ENCODE measurements around the gene MEIOSIN. TPM values are rescaled to one million over a fixed set of nuclear protein-coding genes. Genes with fewer than 3 reads are reported as not detected.

Gene MEIOSIN
- total RNA-seq, 1 experiment from 2014 or later, result not detected

GRCh38 chr19:45770192-45771101, 37.2 kb downstream of the MEIOSIN start:
- peak; percentile 96 for DNase-seq
- TF ChIP-seq, protein P1, sequence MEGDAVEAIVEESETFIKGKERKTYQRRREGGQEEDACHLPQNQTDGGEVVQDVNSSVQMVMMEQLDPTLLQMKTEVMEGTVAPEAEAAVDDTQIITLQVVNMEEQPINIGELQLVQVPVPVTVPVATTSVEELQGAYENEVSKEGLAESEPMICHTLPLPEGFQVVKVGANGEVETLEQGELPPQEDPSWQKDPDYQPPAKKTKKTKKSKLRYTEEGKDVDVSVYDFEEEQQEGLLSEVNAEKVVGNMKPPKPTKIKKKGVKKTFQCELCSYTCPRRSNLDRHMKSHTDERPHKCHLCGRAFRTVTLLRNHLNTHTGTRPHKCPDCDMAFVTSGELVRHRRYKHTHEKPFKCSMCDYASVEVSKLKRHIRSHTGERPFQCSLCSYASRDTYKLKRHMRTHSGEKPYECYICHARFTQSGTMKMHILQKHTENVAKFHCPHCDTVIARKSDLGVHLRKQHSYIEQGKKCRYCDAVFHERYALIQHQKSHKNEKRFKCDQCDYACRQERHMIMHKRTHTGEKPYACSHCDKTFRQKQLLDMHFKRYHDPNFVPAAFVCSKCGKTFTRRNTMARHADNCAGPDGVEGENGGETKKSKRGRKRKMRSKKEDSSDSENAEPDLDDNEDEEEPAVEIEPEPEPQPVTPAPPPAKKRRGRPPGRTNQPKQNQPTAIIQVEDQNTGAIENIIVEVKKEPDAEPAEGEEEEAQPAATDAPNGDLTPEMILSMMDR (IDR thresholded peaks at IDR 0.05; ENCODE audit: unreplicated experiment), result peak; percentile 99
- Mint-ChIP-seq H3K4me1 (ENCODE audit: low read depth, unreplicated experiment) (peaks cover 21% of the 10 kb centered on the region), H3K27me3 (ENCODE audit: unreplicated experiment) (no peaks in the 10 kb centered on the region), H3K9me3 (ENCODE audit: low read depth, unreplicated experiment) (no peaks in the 10 kb centered on the region), H3K4me3 (ENCODE audit: low read depth, unreplicated experiment) (peak overlapping the region; percentile 84), H3K27ac (ENCODE audit: unreplicated experiment) (peak overlapping the region; percentile 88), H3K36me3 (ENCODE audit: insufficient read depth, unreplicated experiment) (peaks cover 82% of the 10 kb centered on the region)
- CTCF ChIA-PET, result interaction anchor here (0.6 to 4.8 kb wide), 16 partner anchors 12 to 315 kb away, joined by 3 to 46 read pairs (median 4); partner anchors contain the start of genes DMPK, DMWD, FBXO46 and MYPOP
- intact Hi-C loops (cut with micrococcal nuclease; ENCODE audit: unreplicated experiment), result no loop called here
- BruUV-seq (replicated peaks), result no TSS peak

GRCh38 chr19:45771311-45771933, 38.2 kb downstream of the MEIOSIN start:
- Mint-ChIP-seq H3K27me3 (ENCODE audit: unreplicated experiment) (no peaks in the 10 kb centered on the region), H3K36me3 (ENCODE audit: insufficient read depth, unreplicated experiment) (peaks cover 82% of the 10 kb centered on the region), H3K4me1 (ENCODE audit: low read depth, unreplicated experiment) (peaks cover 21% of the 10 kb centered on the region), H3K27ac (ENCODE audit: unreplicated experiment) (peak overlapping the region; percentile 88), H3K9me3 (ENCODE audit: low read depth, unreplicated experiment) (no peaks in the 10 kb centered on the region), H3K4me3 (ENCODE audit: low read depth, unreplicated experiment) (peak overlapping the region; percentile 84)
- CTCF ChIA-PET, result interaction anchor here (1.8 to 2.9 kb wide), 3 partner anchors 11 to 306 kb away, joined by 4 to 43 read pairs (median 8); partner anchors contain the start of gene DMPK
- no peak for DNase-seq
- no TSS peak for BruUV-seq (replicated peaks)
- TF ChIP-seq, protein P1 (IDR thresholded peaks at IDR 0.05; ENCODE audit: unreplicated experiment), result no peak
- intact Hi-C loops (cut with micrococcal nuclease; ENCODE audit: unreplicated experiment), result no loop called here

GRCh38 chr19:45772130-45772840, 39.0 kb downstream of the MEIOSIN start:
- TF ChIP-seq, protein P1 (IDR thresholded peaks at IDR 0.05; ENCODE audit: unreplicated experiment), result no peak
- Mint-ChIP-seq H3K4me1 (ENCODE audit: low read depth, unreplicated experiment) (peaks cover 21% of the 10 kb centered on the region), H3K27me3 (ENCODE audit: unreplicated experiment) (no peaks in the 10 kb centered on the region), H3K4me3 (ENCODE audit: low read depth, unreplicated experiment) (no peak overlapping the region), H3K27ac (ENCODE audit: unreplicated experiment) (peak overlapping the region; percentile 3), H3K36me3 (ENCODE audit: insufficient read depth, unreplicated experiment) (peaks cover 82% of the 10 kb centered on the region), H3K9me3 (ENCODE audit: low read depth, unreplicated experiment) (no peaks in the 10 kb centered on the region)
- intact Hi-C loops (cut with micrococcal nuclease; ENCODE audit: unreplicated experiment), result no loop called here
- no TSS peak for BruUV-seq (replicated peaks)
- DNase-seq, result no peak
- CTCF ChIA-PET, result interaction anchor here (1.8 kb wide), 1 partner anchor 10 kb away, joined by 8 read pairs; the partner anchor contains the start of gene DMPK

- peaks cover 21% of the 10 kb centered on the region for H3K4me1 Mint-ChIP-seq (ENCODE audit: low read depth, unreplicated experiment)
- BruUV-seq (replicated peaks), result no TSS peak
- no peaks in the 10 kb centered on the region for H3K9me3 Mint-ChIP-seq (ENCODE audit: low read depth, unreplicated experiment)
- intact Hi-C loops (cut with micrococcal nuclease; ENCODE audit: unreplicated experiment), result no loop called here
- H3K36me3 Mint-ChIP-seq (ENCODE audit: insufficient read depth, unreplicated experiment), result peaks cover 82% of the 10 kb centered on the region
- CTCF ChIA-PET, result interaction anchor here (1.0 to 1.8 kb wide), 2 partner anchors 9 to 28 kb away, joined by 4 to 8 read pairs; partner anchors contain the start of gene DMPK
- TF ChIP-seq, protein P1 (IDR thresholded peaks at IDR 0.05; ENCODE audit: unreplicated experiment), result no peak
- peak overlapping the region; percentile 3 for H3K27ac Mint-ChIP-seq (ENCODE audit: unreplicated experiment)
- no peak for DNase-seq
- H3K4me3 Mint-ChIP-seq (ENCODE audit: low read depth, unreplicated experiment), result no peak overlapping the region
- no peaks in the 10 kb centered on the region for H3K27me3 Mint-ChIP-seq (ENCODE audit: unreplicated experiment)
Observed at GRCh38 chr19:45772912-45773311, 39.7 kb downstream of the MEIOSIN start.
